NCI-H1694 (cell line): ENCODE measurements around the gene OR11A1.

Source experiments
- DNase-seq: peaks from one replicate; lab custom pipeline; 2025; lab: John Stamatoyannopoulos, UW

OR11A1 gene, protein sequence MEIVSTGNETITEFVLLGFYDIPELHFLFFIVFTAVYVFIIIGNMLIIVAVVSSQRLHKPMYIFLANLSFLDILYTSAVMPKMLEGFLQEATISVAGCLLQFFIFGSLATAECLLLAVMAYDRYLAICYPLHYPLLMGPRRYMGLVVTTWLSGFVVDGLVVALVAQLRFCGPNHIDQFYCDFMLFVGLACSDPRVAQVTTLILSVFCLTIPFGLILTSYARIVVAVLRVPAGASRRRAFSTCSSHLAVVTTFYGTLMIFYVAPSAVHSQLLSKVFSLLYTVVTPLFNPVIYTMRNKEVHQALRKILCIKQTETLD

GRCh38 chr6:29456971-29457370 is at the start of gene OR11A1, which contains the start of gene OR2H1:
Gene OR11A1 (minus strand): TSS chr6:29457071. CDS start chr6:29427641, 29,430 bp downstream.
Gene OR2H1 (plus strand): TSS chr6:29457155. CDS start chr6:29461770, 4,615 bp downstream.
- DNase-seq, result no peak

DNA sequence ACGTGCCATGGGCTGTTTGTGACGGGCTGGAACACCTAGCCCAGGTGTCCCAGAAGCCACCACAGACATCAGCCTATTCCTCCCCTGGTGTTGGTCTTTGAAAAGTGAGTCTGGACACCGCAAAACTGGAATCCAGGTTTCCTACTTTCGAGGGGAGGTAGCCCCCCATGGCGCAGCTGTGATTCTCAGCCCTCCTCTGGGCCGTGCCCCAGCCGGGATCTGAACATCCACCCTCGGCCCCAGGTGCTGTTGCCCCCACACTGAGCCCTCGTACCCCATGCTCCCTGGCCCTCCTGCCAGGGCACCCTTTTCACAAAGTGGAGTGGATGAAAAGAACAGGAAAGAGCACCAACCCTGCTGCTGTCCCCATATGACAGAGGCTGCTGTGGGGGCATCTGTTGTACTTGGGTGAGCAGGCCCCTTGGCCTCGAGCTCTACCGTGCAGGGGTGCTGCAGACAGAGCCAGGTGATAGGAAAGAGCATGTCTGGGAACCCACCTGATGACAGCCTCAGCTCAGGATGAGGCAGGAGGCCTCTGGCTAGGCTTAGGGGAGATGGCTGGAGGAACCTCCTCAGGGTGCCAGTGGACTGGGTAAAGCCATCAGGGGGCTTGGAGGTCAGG is 49.7 kb upstream of the OR11A1 start:
- DNase-seq, result no peak

DNA sequence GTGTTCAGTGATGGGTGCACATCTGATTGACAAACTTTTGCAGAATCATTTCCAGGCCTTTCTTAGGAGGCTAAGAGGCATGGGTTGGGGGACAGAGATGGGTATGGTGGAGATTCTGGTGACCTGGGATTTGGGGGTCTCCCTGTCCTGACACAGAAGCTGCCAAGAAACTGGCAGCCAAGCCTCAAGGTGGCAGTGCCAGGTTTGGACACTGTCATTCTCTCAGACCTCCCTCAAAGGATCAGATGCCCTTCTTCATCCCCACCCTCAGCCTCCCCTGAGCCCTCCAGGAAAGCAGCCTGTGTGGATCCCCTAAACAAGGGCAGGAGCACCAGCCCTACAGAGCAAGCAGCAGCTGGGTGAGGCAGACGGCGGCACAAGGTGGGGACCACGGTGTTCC is 48.9 kb upstream of the OR11A1 start:
- DNase-seq, result no peak

- no peak for DNase-seq
Observed at GRCh38 chr6:29504961-29505360, 48.1 kb upstream of the OR11A1 start.

GRCh38 chr6:29502597-29502996 is 45.7 kb upstream of the OR11A1 start:
- DNase-seq, result no peak

GRCh38 chr6:29502181-29502580 is 45.3 kb upstream of the OR11A1 start:
- DNase-seq, result no peak

DNA sequence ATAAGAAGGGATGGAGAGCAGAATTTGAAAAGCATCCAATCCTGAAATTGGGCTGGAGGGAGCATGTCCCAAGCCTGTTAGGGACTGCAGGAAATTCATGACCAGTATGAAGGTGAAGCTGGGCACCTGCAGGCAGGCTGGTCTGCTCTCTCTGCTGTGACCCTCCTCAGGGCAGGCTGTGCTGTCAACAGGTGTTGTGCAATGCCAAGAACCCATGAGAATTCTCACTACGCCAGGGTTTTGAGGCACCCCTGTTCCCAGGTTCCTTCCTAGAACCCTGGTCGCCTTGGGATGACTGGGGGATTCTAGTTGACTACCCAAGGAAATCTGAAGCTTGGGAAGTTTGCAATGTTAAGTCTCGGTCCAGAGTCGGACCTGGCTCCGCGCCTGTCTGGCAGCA is 44.2 kb upstream of the OR11A1 start:
- no peak for DNase-seq

- DNase-seq, result no peak
Observed at GRCh38 chr6:29500594-29500993, 43.7 kb upstream of the OR11A1 start.

DNA sequence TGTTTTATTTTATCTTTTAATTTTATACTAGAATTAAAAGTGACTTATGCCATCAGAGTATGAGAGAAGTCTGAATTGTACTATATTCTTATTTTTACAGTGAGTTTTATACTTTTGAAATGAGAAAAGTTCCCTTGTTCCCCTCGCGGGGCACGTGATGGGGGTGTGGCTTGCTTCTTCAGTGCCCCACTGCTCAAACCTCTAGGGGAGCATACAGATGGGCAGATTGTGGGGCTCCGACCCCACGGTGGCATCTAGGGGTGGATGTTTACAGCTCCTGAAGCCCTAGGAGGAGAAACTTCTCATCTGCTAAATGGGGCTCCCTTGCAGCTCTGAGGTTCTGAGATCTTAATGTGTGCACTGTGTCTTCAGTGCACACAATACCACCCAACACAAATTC is 42.8 kb upstream of the OR11A1 start:
- no peak for DNase-seq

DNA sequence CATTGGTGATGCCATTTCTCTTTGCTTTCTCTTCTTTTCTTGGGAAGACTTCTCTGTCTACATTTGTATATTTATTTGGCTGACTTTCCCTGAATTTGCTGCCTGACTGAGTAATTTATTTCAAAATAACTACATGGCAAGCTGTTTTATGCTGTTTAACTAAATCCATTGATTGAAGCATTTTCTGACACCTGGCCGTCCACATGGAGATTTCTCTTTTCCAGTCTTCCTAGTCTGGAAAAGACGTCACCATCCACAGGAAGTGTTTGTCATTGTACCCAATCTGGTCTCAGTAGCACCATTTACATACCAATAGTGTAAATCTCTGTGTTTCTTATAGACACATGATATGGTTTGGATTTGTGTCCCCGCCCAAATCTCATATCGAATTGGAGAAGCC is 40.1 kb upstream of the OR11A1 start:
- DNase-seq, result no peak

GRCh38 chr6:29495571-29495970 is 38.7 kb upstream of the OR11A1 start:
- no peak for DNase-seq

- DNase-seq, result no peak
Observed at GRCh38 chr6:29494131-29494530, 37.3 kb upstream of the OR11A1 start.

DNA sequence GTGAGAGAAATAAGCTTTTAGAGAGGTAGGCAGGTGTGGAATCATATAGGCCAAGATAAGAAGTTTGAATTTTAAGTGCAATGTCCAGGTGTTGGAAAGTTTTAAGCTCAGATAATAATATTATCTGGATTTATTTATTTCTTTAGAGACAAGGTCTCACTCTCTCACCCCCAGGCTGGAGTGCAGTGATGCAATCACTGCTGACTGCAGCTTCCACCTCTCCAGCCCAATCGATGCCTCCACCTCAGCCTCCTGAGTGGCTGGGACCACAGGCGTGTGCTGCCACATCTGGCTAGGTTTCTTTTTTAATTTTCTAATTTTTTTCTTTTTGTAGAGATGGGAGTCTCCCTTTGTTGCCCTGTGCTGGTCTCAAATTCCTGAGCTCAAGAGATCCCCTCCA is 36.4 kb upstream of the OR11A1 start:
- DNase-seq, result no peak

GRCh38 chr6:29491574-29491973 is 34.7 kb upstream of the OR11A1 start:
- DNase-seq, result no peak

GRCh38 chr6:29490552-29490951 is 33.7 kb upstream of the OR11A1 start:
- no peak for DNase-seq

- no peak for DNase-seq
Observed at GRCh38 chr6:29490055-29490454, 33.2 kb upstream of the OR11A1 start.

GRCh38 chr6:29489286-29489685 is 32.4 kb upstream of the OR11A1 start:
- DNase-seq, result no peak

DNA sequence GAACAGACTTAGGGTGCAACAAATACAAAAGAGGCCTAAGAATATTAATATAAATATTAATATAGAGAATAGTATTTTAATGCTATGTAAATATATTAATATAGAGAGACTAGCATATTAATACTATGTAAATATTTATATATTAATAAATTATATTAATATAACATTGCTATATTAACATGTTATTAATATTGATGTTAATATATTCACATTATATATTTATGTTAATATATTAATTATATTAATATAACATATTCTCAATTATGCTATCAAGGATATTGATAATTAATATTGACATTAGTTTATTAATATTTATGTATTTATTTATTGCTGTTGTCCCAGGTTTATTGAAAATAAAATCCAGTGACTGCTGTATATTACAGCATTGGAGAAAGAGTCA is 32.0 kb upstream of the OR11A1 start:
- DNase-seq, result no peak

DNA sequence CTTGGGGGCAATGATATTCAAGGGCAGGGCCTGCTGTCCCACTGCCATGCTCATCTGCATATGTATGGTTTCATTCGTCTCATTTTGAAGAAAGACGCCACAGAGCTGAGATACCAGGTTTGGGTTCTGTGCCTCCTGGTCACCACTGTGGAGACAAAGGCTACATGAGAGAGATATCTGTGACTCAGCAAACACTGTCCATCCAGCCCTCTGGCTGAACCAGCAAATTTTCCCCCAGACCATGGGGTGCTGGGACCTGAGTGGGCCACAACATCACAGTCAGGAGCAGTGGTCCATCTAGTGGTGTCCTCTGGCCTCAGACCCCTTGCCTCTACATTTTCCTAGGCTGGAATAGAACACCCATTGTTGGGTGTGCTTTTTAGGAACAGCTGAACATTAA is 30.8 kb upstream of the OR11A1 start, which contains the start of gene MAS1L:
MAS1L (minus strand) TSS at position 297 of the 400 bp plus-strand sequence; CDS start at position 243, 54 bp downstream.
- DNase-seq, result no peak

GRCh38 chr6:29487131-29487530 is 30.3 kb upstream of the OR11A1 start:
- no peak for DNase-seq

DNA sequence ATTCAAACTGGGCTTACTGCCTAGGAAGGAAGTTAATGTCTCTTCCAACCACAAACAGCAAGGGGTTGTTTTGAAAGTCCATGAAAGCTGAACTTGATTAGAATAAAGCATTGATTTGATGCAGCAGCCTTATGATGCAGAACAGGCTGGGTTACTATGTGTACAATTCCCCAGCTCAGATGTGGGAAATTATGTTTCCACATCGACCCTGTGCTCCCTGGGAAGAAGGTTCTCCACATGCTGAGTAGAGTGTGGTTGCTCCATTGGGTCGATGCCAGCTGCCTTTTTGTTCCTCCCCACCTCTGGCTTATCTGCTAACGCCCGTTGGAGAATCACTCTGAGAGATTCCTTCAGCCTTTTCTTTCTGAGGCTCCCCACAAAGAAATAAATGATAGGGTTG is 29.7 kb upstream of the OR11A1 start:
- DNase-seq, result no peak

DNA sequence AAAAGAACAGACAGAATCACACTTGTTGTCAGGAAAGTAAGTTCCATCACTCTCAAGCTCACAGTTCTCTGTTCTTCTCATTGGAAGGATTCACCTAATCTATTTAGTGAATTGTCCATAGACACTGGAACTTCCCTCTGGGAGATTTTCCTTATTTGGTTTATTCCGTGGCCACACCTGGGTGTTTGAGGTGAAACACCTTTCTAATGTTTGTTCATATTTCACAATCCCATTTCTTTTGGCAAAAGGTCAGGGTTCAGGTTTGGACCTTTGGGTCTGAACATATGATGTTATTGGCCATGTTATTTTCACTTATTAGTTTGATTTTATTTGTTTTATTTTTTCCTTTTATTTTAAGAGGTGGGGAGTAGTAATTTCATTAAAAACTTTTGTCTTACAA is 26.9 kb upstream of the OR11A1 start:
- no peak for DNase-seq

DNA sequence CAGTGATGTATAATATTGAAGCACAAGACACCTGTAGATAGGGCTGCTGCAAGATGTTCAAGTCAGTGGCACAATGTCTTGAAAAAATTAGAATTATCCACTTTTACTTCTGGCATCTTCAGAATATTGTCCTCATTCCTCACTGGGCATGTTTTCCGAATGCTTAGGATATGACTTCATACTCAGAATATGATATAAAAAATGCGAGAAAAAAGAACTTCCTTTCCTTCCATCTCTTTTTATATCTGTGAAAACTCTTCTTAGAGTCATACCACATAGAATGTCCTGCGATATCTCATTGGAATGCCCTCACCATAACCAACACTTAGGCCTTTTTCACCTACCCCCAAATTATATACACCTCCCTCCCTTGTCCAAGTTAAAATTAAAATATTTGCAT is 26.3 kb upstream of the OR11A1 start:
- DNase-seq, result no peak

- DNase-seq, result no peak
Observed at GRCh38 chr6:29479560-29479959, 22.7 kb upstream of the OR11A1 start.
